ENCODE data around the gene BCAS3.
A peak's percentile ranks its signal among the peaks of the same experiment; 100 is the strongest.

Gene BCAS3

DNA sequence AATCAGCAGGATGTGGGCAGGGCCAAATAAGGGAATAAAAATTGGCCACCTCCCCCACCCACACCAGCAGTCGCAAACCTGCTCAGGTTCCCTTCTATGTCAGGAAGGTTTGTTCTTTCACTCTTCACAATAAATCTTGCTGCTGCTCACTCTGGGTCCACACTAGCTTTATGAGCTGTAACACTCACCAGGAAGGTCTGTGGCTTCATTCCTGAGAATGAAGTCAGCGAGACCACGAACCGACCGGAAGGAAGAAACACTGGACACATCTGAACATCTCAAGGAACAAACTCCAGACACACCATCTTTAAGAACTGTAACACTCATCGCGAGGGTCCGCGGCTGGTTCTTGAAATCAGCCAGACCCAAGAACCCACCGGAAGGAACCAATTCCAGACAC is 606.5 kb downstream of the BCAS3 start:
- no peak for DNase-seq

DNA sequence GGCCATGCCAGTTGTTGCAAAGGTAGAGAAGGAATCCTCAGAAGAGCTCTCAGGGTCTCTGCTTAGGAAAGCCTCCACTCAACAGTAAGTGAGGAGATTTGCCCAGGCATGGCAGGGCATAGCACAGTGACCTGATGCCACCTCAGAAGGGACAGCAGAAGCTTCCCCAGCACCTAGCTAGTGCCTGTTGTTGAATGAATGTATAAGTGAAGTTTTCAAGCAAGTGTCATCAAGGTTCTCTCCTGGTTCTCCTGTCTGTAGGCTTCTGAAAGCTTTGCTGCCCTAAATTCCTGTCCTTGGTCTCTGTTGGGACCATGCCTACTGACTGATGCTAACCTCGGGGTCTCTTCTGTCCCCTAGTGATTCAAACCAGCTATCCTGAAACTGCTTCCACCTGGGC is 607.1 kb downstream of the BCAS3 start:
- no peak for DNase-seq

DNA sequence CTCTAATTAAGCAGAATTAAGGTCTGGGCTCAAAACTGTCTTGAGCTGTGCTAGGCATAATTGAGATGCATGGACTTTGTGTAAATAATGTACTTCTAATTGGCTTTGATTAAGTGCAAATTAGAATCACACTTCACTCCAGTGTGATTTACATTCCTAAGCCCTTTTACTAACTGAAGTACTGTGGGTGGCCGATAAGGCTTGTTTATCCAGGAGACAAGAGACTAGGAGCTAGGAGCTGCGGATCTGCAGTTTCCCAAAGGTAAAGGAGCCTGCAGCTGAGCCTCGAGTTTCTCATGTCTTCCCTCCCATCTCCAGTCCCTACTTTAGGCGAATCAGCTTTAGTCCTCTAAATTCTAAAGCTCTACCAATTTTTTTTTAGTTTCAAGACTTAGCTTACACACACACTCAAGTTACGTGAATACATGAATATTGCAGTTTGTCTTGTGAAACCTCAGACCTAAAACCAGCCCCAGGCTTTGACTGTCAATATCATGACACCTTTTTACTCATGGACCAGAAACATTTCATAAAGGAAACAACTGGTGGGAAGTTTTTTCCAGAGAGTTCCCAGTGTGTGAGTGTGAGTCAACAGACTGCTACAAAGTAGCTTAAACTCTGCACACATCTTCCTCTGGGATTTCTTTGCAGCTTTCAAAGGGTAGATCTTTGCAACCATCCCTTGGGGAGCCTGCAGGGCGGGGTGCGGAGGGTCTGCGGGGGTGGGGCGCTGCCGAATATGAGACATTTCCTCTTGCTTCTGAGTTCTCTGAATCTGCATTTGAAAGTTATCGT is 608.1 kb downstream of the BCAS3 start:
- peak in 1 of 56 donors; percentile 3 for DNase-seq

DNA sequence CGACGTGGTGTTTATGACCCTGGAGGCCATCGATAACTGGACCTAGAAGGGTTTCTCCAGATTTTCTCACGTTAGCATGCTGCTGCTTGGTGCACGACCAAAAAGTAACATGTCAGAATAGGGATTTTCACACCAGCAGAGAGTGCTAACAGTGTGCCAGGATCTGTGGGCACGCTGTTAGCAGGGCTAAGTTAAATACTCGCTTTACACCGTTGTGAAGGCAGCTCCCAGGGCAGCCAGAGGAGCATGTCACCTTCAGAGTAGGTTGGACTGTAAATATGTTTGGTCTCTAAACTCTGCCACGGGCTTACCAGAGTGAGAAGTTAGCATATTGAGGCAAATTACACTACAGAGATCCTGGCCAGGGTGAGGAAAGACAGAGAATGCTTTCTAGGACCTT is 608.8 kb downstream of the BCAS3 start:
- DNase-seq: no peak

DNA sequence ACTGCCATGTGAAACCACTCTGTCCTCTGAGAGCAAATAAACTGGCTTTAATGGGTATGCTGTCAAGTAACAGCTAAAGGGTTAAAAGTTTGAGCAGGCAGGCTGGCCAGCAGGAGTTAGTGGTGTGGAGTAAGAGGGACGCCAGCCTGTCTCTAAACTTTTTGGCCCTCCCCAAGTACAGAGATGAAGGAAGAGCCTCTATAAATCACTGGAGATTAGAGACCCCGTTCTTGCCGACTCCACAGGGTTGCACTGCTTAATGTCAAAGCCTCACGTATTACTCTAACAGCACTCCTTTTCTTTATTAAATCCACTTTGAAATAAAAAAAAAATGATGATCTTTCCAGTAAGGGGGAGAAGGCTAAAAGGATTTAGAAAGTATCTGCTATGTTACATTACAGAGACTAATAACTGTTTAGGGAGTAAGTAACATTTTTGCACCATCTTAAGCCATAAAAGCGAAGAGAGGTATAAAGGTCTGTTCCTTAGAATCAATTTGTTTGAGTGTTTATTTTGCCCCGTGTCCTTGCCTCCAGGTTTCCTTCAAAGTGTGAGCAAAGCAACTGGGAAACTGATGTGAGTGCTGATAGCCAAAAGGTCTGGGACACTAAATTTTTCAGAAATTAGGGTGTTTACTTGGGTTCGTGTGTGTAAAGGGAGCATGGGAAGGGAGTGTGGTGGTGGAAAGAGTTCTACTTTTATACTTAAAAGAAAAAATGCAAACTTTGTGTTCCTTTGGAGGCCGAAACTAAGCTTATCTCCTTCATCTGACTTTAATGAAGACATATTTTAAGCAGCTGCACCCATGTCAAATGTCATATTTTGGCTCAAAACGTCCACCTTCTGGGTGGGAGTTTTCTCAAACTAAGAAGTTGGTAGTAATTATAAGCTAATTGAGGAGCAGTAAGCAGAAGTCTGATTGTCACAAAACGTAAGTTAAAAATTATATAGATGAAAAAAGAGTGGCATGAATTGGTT is 612.0 kb downstream of the BCAS3 start:
- no peak for DNase-seq

DNA sequence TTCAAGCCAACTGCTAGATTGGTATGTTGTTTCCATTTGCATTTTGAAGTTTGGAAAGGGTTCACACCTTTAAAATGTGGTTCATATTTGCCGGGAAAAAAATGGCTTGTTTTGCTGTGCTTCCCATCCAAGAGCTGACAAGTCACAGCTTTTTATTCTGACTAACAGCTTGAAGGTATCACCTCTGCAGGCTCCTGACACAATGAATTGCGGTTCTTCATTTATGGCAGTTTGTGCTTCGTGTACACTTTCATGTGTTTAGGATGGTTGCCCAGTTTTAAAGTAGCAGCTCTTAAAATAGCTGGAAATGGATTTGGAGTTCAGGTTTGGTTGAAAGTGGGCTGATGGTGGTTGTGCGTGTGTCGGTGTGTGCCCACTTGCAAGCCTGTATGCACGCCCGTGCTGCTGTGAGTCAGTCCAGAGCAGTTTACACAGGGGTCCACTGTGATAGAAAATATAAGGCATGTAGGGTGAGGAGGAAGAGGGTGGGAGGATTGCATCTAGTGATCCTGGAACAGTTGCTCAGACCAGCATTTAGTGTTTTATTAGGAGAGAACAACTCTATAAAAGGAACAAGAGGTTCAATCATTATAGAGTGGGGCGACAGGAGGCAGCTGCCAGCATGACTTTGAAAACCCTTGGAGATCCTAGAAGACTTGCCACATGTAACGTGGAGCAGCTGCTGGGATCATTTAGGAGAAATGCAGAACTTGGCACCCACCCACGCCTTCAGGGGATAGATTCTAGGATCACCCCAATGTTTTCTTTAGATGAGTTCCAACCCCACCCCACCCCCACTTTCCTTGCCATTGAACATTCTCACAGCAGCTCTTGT is 614.0 kb downstream of the BCAS3 start:
- DNase-seq: no peak

DNA sequence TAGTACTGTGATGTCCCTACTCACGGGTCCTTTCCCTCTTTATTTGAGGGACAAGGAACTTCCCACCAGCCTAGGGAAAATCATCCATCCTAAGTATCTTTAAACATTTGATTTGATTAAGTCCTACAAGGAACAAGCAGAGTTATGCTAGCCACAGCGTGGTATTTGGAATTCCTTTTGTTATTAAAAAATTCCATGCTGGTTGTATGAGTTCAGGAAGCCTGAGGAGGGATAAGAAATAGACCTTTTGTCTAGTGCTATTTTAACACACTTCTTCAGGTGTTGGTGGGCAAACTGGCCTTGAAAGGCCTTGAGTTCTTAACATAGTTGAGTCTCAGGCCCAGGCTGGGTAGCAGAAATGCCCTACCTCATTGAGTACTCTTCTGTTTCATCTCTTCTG is 616.6 kb downstream of the BCAS3 start:
- no peak for DNase-seq

DNA sequence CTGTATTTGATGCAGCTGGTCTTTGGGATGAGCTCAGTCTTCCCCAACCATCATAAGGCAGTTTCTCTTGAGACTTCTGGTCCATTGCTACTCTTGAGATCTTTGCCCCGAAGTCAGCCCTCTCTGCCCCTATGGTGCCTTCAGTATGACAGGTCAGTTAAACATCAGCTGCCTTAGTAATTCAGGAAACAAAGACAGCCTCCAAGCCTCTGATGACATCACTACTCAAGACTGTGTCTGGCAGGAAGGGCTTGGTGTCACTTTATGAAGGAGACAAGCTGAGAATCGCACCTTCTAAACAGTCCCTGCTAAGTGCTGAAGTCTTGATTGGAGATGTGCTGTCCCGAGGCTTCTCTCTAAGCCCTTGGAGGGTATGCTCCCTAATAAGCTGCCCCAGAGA is 617.1 kb downstream of the BCAS3 start:
- no peak for DNase-seq

DNA sequence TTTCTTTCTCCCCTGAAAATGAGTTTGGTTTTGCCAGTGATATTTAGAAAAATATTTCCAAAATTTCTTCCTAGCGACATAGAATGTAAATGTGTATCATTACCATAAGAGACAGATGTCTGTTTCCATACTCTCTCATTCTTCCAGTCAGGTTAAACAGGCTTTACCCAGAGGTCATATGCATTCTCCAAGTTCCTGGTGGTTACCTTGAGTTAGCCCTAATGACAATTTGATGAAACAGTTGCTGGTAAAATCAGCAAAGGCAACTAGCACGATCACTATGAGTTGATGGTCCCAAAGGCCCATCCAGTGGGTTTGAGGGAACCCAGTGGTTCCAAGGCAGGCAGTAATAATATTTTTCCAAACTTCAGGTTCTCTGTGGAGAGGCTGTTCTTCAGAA is 618.4 kb downstream of the BCAS3 start:
- no peak for DNase-seq

DNA sequence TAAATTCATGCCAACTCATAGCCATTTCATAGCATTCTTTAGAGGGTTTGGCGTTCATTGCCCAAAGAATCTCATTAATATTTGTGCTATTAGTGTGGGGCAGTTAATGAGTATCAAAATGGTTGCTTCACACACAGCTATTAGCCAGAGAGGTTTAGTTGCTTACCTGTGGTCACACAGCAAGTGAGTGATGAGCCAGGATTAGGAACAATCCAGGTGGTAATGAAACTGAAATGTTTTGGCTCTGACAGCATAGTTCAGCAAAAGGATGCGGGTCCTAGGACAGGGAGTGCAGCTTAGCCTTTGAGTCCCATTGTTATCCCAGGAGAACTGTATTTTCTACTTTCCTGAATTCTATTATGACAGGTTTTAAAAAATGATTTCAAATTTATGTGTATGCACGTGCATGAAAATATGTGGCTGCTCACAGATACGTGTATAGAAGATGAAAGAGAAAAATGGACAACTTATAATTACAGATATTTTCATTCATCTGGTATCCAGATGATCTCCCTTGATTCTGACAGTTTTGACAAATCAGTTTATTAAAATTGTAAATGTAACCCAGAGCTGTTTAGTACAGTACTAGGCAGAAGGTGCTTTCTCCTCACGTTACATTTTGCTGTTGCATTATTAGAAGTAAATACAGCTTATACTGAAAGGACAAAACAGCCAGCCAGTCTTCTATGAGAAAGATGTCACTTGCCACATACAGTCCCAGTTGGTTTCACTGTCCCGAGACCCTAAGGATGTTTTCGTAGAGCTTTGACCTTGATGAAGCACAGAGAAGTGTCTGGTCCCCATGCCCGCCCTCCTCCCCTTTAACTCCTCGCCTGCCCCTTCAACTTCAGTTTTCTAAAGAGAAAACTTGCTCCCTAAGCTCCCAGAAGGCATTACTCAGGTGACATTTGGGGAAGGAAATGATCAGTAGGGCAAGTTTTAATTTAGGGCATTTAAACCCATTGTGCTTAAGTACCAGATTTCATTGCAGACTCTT is 622.2 kb downstream of the BCAS3 start:
- DNase-seq: no peak

DNA sequence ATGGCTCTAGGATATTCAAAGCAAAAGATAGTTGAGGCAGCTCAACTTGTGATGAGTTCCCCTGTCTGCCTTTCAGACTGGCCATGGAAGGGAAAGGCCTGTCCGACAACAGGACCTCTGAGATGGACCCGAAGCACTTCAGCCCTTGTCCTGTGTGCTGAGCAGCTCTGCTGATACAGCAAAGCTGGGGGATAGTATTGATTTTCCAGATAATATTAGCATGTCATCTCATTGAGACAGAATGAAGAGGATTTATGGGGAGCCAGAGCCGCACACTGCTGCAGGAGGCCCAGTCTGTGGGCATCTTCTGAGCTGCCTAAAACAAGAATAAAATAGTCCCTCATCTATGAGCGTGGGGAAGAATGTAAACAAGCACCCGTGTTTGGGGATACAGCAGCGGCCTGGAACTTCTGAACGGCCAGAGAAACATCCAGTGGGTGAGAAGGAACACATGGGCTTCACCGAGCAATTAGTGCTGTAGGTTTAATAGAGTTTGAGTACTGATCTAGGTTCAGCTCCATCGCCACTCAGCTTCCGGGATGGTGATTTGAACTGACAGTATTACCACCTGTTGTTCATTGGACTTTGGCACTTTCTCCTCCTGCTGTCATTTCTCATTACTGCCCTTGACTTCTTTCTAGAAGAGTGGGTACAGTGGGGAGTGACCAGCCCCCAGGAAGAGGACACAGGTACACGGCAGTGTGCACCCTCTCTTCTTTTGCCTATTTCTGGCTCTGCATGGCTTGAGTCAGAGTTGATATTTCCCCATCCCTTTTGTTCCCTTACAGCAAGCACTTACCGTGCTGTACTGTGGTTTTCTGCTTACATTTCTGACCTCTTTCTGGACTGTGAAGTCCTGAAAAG is 625.5 kb downstream of the BCAS3 start:
- DNase-seq: no peak

DNA sequence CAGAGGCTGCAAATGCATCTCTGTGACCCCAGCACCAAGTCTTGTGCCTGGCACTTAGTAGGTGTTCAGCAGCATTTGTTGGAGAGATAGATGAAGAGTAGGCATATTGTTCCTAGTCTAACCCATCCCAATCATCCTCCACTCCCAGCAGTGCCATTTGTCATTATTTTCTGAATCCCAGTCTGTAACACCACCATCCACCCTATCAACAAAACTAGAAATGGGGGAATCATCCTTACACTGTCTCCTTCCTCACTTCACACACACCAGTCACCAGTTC is 626.1 kb downstream of the BCAS3 start:
- DNase-seq: no peak

DNA sequence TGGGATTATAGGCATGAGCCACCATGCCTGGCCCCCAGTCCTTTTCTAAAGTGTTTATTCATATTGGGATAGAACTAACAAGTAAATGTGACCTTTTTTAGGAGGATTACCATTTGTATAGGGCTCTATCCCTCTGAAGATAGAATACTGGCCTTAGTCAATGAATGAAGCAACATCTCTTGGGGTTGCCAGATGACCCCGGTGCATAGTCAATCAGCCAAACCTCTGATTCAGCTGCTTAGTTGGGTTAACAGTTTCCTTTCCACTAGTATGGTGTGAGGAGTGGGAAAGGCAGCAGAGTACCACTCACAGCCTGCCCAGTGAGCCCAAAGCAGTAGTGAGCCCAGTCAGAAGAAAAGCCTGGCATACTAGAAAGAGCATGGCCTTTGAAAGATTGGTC is 627.4 kb downstream of the BCAS3 start:
- no peak for DNase-seq

DNA sequence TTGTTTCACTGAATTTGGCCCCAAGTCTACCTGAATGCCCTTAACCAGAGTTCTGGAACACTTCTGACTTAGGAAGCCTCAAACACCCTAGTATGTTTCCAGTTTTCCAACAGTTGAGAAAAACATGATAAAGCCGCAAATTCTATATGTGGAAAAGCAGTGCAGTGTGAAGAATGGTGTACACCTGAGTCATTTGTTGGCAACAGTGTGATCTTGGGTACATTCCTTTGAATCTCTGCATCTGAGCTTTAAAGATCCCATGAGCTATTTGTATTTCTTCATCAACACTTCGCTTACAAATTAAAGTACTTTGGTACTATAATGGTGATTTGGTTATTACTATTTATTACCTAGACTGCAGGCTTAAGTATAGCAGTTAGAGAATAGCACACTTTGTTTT is 628.4 kb downstream of the BCAS3 start:
- no peak for DNase-seq

DNA sequence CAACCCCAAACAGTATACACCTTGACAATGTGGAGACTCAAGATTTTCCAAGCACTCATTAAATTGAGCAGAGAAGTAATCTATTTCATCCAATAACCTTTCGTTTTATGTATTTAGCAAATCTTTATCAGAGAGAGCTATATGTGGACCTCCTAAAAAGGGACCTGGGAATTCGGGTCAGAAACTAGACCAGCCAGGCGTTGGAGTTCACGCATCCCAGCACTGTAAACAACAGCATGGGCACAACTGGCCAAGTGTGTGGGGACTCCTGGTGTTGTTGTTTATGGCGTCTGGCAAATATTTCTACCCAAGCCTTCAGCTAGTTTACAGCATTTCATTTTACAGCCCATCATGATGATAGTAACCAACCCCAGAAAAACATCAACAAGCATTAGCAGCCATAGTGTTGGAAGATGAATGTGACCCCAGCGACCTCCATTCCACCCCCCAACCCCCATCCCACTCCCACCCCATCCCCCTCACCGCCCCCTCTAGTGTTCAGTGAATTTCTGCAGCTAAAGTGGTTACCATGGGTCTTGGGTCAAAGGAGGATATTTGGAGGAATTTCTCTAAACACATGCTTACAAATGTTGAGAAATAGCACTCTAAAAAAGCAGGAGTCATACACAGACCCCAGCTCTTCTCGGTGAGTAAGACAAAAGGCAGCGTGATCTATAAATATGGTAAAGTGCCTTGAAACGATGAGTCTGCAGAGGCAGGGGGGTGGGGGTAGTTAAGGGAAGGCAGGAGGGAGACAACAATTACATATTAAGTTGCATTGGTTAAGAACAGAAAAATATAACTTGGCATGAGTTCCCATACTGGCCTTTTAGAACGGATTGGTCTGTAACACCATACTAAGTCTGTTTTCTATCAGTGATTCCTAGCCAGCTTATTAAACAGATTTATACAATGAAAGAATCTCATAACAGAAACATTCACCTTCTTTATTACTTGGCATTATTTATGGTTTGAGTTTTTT is 630.5 kb downstream of the BCAS3 start:
- DNase-seq: no peak

DNA sequence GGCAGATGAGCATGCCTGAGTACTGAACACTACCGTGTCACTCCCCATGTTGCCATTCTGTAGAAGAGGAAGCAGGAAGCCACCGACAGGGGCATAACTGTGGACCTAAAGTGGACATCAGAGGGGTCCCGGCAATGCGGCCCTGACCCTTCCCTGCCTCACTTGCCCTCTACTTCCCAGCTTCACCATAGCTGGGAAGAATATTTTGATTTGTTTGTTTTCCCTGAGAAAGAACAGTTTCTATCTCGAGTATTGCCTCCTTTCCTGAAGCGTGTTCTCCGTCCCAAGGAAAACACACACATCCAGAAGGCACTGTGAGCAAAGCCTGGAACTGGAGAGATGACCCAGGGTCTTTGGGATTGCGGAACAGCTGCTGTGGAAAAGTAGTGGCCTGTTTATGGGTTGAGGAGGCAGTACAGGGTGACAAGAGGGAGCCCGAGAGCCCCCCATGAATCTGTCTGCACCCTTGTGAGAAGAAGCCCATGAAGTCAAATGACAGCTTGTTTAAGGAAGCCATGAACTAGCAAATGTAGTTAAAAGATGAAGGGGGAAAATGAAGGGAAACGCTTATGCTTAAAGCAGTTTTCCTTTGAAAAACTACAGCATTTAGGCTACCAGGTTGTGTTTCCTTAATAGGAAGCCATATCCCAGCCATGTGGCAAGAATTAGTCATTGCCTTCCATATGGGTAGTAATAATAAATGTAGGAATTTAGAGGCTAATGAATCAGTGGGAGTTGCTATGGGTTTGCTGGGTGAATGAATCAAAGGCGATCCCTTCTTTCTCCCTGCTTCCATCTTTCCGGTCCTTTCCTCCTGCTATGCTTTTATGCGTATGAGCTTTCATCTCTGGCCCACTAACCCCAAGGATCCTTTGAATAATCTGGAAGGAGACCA is 632.0 kb downstream of the BCAS3 start:
- DNase-seq: no peak

DNA sequence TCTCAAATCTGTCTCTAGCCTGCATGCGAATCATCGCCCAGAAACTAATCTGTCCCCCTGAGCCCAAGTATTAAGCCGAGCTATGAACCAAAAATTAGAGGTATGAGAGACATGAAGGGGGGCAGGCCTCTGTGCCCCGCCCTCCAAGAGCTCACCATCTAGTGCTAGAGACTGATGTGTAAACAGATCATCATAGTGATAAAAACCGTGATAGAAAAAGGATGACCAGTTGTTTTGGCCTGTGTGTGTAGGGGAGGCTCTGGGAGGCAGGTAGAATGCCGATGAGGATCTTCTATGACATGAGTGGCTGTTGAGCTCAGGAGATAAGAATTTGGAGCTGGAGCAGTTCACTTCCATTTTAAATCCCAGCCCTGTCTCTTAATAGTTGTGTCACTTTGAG is 632.9 kb downstream of the BCAS3 start:
- DNase-seq: no peak

Data from nucleus accumbens (tissue), 56 donors.